ENCODE results near the gene ITGB5.

ITGB5 gene

GRCh38 chr3:124886168-124887056 lies 753 bp downstream of the ITGB5 start:
- in situ Hi-C loops (cut with MboI; ENCODE audit: low pct_unique_long_range_greater_than_20kb, low sequenced_read_pairs, unreplicated experiment), result no loop called here
- TF ChIP-seq CTCF (IDR thresholded peaks at IDR 0.05; ENCODE audit: extremely low read depth, insufficient read depth, missing control alignments), result no peak
- peak; percentile 63 for DNase-seq (ENCODE audit: low spot score)

- DNase-seq (ENCODE audit: low spot score), result no peak
- in situ Hi-C loops (cut with MboI; ENCODE audit: low pct_unique_long_range_greater_than_20kb, low sequenced_read_pairs, unreplicated experiment), result no loop called here
- no peak for TF ChIP-seq CTCF (IDR thresholded peaks at IDR 0.05; ENCODE audit: extremely low read depth, insufficient read depth, missing control alignments)
These were observed 1.5 kb downstream of the ITGB5 start for GRCh38 chr3:124885466-124886167.

GRCh38 chr3:124884474-124885101 lies 2.6 kb downstream of the ITGB5 start:
- no peak for TF ChIP-seq CTCF (IDR thresholded peaks at IDR 0.05; ENCODE audit: extremely low read depth, insufficient read depth, missing control alignments)
- in situ Hi-C loops (cut with MboI; ENCODE audit: low pct_unique_long_range_greater_than_20kb, low sequenced_read_pairs, unreplicated experiment), result no loop called here
- DNase-seq (ENCODE audit: low spot score), result no peak

GRCh38 chr3:124883766-124884473 lies 3.2 kb downstream of the ITGB5 start:
- in situ Hi-C loops (cut with MboI; ENCODE audit: low pct_unique_long_range_greater_than_20kb, low sequenced_read_pairs, unreplicated experiment), result no loop called here
- TF ChIP-seq CTCF (IDR thresholded peaks at IDR 0.05; ENCODE audit: extremely low read depth, insufficient read depth, missing control alignments), result no peak
- DNase-seq (ENCODE audit: low spot score), result no peak

GRCh38 chr3:124882816-124883747 lies 4.1 kb downstream of the ITGB5 start:
- in situ Hi-C loops (cut with MboI; ENCODE audit: low pct_unique_long_range_greater_than_20kb, low sequenced_read_pairs, unreplicated experiment), result no loop called here
- no peak for TF ChIP-seq CTCF (IDR thresholded peaks at IDR 0.05; ENCODE audit: extremely low read depth, insufficient read depth, missing control alignments)
- DNase-seq (ENCODE audit: low spot score), result no peak
